Measurements from ENCODE around the gene SLC12A5.
"Not testable (repeated sequence)": the region's sequence is repeated elsewhere in the genome, so short reads cannot be mapped to it uniquely, and the experiment has no call there.

Gene SLC12A5

DNA sequence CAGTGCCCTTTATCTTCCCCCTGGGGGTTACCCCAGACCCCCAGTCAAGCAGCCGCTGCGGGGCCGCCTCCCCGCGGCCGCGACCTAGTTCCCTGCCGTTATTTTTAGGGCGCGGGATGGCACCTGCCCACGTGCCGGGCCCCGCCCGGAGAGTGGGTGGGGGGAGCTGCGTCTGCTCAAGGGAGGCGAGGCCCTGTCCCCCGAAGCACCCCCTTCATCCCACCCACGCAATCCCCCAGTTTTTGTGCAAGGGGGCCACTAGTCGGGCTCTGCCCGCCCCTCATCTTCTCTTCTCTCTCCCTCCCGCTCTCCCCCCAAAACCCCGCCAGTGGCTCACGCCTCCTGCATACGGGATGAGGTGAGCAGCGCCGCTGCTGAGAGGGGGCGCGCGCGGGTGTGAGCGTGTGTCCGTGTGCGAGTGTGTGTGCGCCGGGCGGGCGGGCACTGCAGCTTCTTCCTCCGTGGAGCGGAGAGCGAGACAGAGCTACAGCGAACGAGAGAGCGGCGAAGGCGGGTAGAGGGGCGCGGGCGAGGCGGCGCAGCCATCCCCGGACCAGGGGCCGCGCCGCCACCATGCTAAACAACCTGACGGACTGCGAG, at the start of gene SLC12A5:
Gene SLC12A5 (plus strand): TSS at position 444 of the 600 bp plus-strand sequence. CDS start 130 bp downstream, at position 574.
- DNase-seq, result no peak

DNA sequence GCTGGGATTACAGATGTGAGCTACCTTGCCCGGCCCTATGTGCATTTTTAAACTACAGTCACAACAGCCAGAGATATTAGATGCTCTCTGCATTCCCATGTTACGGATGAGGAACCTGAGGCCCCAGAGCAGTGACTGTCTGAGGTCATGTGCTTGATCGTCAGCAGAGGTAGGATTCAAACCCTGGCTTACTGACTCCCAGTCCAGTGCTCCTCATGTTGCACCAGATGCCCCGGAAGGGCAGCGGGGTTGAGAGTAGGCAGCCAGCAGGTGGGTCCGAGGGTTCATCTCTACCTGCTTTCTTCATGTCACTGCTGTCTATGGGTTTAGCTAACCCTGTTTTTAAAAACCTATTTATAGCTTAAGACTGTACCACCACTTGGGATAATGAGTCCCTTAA, 47.8 kb upstream of the SLC12A5 start:
- no peak for DNase-seq

DNA sequence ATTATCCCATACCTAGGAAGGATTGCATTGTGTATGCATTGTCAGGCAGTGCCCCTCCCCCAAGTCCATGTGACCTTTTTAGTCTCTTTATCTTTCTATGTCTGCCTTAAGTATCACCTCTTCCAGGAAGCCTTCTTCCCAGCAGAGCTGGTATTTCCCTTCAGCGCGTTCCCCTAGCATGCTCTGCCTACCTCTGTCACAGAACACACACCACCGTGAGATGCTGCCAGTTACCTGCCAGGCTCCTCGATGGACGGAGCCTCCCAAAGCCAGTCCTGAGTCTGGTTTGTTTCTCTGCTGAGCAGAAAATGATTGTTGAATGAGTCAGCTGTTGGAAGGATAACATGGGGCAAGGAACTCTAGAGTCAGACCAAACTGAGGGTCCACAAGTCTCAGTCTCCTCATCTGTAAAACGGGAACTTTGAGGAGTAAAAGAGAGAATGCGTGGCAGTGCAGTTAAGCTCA, 45.7 kb upstream of the SLC12A5 start:
- no peak for DNase-seq

DNA sequence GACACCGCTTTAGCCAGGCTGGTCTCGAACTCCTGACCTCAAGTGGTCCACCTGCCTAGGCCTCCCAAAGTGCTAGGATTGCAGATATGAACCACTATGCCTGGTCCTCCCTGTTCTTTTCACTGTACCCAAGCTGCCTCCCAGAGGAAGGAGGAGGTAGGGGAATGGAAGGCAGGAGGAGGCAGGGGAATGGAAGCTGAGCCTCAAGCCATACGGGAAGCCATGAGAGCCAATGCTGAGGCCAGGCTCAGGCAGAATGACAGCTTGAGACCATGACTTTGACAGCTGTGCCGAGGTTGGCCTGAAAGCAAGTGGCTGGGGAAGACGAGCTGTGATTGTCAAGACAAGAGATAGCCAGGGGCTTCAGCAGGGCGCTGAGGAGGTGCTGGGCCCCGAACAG, 43.4 kb upstream of the SLC12A5 start:
- peak; percentile 47 for DNase-seq

DNA sequence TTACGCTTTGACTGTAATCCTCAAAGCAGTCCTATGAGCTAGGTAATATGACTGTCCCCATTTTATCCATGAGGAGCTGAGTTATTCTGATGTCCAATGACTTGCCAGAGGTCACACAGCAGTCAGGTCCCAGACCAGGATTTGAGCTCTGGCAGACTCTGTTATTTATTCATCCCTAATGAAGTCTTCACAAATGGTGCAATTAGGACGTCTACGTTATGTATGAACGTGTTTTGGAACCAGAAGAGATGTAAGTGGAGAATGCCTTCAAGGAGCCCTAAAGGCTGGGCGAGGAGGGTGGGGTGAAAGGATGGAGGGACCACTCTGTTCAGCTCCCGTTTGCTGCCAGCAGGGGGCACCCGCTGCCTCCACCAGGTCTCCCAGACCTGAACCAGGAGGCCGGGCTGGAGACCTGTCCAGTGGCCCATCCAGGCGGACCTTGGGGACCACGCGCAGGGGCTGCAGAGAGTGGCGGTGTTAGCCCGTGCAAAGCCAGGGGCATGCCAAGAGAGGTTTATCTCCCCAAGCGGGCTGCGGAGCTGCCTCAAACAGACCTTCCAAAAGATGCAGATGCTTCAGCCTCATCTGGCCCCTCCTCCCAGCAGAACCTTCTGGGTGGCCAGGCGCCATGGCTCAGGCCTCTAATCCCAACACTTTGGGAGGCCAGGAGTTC, 41.8 kb upstream of the SLC12A5 start:
- peak; percentile 86 for DNase-seq

DNA sequence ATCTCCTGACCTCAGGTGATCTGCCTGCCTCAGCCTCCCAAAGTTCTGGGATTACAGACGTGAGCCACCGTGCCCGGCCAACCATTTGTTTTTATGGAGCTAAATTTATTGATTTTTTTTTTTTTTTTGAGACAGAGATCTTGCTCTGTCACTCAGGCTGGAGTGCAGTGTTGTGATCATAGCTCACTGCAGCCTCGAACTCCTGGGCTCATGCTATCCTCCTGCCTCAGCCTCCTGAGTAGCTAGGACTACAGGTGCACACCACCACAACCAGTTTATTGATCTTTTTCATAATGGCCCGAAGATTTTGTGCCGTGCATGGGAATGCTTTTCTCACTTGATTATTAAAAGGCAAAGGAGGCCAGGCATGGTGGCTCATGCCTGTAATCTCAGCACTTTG, 40.2 kb upstream of the SLC12A5 start:
- DNase-seq, result not testable (repeated sequence)

DNA sequence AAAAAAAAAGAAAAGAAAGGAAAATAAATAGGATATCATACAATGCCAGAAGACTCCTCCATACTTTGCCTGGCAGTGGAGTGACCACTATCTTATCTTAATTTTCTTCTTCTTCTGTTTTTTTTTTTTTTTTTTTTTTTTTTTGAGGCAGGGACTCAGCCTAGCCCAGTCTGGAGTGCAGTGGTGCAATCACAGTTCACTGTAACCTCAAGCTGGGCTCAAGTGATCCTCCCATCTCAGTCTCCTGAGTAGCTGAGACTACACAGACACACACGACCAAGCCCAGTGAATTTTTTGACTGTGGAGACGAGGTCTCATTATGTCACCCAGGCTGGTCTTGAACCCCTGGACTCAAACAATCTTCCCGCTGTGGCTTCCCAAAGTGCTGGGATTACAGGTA, 37.4 kb upstream of the SLC12A5 start:
- DNase-seq, result no peak

DNA sequence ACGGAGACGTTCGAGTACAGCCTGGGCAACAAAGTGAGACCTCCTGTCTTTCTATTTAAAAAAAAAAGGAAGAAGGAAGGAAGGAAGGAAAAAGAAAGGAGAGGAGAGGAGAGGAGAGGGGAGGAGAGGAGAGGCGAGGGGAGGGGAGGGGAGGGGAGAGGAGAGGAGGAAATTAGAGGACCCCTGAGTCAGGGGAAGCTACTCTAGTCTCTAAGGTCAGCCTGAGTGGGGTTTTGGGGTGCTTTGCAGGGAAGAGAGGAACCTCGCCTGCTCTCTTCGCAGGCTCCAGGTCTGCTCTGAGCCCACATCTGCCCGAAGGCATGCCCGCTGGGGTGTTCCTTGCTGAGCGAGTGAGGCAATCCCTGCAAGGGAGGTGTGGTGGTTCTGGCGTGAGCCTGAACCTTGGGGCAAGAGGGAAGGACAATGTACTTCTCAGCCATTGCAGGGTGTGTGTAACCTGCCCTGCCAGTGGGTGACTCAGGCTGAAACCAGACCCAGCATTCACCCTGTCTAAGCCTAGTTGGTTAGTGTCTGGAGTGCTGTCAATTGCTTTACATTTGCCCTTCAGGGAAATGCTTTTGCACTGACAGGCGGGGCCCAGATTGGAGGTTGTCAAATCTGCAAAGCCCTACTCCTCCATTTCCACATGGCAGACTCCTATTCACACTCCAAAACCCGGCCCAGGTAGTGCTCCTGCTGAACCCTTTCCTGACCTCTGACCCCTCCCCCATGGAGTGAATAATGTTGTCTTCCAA, 35.6 kb upstream of the SLC12A5 start:
- DNase-seq, result peak; percentile 88

DNA sequence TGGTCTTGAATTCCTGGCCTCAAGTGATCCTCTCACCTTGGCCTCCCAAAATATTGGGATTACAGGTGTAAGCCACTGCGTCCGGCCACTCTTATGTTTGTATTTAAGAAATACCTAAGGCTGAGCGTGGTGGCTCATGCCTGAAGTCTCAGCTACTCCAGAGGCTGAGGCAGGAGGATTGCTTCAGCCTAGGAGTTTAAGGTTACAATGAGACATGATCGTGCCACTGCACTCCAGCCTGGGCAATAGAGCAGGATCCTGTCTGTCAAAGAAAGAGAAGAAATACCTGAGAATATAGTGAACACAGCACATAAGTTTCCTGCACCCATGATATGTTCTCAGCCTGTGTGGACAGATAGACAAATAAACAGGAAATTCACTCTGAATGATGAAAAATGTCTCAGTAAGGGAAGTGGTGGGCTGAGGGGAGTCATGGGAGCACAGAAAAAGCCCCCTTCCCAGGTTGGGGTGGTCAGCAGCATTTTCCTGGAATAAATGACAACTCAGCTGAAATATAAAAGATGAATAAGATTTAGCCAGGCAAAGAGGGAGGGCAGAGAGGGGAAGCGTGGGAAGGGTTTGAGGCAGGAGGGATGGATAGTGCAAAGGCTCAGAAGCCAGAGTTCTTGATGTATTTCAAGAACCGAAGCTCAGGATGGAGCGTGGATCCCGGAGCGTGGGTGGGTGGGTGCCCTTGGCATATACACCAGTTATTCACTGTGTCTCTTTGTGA, 34.1 kb upstream of the SLC12A5 start:
- DNase-seq, result no peak

DNA sequence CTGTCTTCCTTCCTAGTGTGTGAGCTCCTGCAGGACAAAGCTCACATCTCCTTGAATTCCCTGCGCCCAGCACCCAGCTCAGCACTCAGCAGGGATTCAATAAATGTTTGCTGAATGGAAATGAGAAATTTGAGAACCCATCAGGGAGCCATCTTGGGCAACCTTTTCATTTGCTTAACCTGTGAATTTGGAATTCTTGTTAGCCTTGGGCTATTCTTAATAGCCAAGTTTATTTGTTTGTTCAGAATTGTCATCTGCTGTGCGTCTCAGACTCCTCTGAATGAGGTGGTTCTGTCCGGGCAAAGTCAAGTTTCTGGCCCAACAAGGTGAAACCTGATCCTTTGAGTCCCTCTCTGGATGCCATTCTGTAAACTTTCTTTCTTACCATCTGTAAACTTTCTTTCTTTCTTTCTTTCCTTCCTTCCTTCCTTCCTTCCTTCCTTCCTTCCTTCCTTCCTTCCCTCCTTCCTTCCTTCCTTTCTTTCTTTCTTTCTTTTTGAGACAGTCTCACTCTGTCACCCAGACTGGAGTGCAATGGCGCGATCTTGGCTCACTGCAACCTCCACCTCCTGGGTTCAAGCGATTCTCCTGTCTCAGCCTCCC, 33.4 kb upstream of the SLC12A5 start:
- DNase-seq, result not testable (repeated sequence)

DNA sequence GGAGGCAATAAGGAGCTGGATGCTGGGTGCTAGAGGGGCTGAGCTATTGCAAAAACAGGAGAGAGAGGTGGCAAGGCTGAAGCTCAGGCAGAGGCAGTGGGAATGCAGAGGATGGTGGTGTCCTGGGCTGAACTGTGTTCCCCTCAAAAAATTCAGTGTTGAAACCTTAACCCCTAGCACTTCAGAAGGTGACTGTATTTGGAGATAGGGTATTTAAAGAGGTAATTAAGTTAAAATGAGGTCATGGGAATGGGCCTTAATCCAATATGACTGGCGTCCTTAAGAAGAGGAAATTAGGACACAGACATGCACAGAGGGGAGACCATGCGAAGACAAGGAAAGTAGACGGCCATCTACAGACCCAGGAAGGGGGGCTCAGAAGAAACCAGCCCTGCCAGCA, 31.8 kb upstream of the SLC12A5 start:
- DNase-seq, result no peak

DNA sequence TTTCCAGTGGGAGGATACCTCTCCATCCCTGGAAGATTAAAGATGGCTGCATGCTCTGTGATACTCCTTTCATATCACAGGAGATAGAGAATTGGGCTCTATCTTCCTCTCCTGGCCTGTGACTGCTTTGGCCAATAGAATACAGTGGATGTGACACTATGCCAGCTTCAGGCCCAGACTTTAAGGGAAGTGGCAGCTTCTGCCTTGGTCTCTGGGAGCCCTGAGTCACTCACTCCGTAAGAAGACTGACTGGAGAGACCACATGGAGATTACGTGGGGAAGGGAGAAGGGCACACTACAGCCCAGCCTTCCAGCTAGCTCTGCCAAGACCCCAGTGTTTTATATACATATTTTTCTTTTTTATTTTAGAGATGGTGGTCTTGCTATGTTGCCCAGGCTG, 30.7 kb upstream of the SLC12A5 start:
- DNase-seq, result no peak

DNA sequence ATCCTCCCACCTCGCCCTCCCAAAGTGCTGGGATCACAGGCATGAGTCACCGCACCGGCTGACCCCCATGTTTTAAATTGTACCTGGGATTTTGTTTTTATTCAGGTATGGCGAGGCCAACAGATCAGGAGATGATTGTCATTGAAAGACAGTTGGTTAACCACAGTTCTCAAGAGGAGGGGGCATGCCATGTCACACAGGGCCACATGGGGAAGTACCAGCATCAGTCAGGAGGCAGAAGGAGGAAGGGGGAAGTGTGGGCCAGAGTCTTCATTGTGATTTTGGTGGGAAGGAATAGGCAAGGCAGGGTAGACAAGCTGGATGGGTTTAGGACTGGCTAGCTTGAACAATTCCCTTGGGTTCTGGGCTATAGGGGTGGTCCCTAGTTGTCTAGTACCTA, 30.3 kb upstream of the SLC12A5 start:
- no peak for DNase-seq

DNA sequence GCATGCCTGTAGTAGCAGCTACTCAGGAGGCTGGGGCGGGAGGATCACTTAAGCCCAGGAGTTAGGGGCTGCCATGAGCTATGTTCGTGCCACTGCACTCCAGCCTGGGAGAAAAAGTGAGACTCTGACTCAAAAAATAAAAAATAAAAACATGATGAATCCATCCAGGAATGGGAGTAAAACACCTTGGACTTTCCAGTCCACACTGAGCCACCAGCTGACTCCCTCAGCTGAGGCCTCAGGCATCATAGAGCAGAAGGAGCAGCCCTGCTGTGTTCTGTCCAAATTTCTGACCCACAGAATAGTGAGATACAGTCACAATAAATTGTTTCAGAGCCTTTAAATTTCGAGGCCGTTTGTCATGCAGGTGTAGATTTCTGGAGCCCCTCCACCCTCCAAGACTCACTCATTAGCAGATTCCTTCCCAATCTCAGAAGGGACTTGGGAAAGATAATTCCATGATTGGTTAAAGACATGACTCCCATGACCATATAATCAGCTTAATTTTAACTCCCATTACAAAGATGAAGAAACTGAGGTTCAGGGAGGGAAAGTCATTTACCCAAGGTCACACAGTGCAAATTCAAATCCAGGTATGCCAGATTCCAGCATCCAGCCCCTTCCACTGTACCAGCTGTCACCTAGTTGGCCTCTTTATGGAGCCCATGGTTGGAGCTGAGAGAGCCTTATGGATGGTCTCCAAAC, 29.3 kb upstream of the SLC12A5 start:
- no peak for DNase-seq

DNA sequence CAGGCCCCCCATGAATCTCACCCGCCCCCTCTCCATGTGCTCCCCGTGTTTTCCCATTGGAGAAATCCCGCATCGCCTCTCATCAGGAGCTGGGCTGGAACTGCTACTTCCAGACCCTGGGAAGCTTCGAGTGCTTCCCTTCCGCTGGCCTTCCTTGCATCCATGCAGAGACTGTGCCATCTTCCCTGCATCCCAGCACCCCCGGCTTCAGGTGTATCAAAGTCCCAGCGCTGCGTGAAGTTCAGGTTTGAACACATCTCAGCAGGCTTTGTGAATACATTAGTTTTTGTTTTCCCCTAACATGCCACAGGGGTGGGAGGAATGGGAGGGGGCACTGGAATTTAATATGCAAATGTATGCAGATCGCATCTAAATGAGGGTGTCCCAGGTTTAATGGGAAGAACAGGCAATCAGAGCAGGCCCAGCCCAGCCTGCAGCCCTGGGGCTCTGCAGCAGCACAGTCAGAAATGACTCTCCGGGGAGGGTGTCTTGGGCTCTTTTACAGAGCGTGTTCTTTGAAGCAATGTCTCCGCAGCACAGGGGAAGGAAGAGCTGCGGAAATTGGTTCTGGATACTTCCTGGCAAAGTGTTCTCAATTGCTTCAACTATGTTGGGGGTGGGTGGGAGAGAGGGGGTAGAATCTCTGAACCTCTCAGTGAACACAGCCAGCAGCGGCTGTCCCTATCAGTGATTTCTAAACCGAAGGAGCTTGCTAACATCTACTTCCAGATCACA, 28.6 kb upstream of the SLC12A5 start:
- DNase-seq, result no peak

DNA sequence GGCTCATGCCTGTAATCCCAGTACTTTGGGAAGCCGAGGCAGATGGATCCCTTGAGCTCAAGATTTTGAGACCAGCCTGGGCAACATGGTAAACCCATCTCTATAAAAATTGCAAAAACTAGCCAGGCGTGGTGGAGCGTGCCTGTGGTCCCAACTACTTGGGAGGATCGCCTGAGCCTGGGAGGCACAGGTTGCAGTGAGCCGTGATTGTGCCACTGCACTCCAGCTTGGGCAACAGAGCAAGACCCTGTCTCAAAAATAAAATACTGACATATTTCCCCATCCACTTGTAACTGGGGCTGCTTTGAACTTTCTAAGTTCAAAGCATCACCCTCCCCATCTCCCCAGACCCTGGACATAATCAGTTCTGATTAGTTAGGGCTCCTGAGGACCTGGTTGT, 27.5 kb upstream of the SLC12A5 start:
- DNase-seq, result no peak

DNA sequence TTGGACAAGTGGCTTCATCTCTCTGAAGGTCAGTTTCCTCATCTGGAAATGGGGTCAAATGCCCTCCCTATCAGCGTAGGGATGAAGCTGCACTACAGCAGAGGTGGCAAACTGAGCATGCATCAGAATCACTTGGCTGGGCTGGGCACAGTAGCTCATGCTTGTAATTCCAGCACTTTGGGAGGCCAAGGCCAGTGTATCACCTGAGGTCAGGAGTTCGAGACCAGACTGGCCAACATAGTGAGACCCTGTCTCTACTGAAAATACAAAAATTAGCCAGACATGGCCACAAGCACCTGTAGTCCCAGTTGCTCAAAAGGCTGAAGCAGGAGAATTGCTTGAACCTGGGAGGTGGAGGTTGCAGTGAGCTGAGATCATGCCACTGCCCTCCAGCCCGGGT, 27.0 kb upstream of the SLC12A5 start:
- no peak for DNase-seq

DNA sequence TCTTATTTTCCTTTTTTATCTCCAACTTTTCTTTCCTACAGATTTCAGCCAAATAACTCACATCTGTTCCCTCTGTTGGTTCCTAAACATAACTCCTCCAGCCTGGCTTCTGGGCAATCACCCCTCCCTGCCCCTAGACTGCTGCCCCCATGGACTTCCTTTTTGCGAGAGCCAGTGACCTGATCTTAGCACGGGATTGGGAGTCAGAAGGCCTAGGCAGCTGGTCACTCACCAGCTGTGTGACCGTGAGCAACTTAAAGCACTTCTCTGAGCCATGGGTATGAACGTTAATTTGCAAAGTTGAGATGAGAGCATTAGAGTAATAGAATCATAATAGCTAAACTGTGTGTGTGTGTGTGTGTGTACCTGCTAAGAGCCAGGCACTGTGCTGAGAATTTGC, 24.8 kb upstream of the SLC12A5 start:
- no peak for DNase-seq

DNA sequence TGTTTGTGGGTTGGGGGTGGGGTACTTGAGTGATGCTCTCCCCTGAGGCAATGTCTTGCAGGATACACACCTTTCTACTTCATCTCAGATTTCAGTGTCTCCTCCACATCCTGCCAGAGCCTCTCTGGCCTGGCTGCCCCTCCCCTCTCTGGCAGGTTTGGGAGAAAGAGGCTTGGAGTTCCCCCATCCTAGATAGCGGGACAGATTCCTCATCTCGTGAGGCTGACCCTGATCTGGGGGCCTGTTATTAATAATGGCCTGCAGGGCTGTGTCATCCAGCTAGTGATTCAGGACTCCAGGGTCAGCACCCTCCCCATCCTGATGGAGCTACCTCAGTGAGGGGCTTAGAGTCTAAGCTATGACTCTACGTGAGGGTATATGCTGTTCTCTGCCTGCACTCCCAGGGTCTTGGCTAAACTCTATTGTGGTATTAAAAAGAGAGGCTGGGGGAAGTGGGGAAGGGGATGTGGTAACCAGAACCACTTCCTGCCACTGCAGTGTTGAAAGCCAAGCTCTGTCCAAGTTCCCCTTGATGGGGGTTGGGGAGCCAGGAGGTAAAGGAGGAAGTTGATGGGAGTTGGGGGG, 24.0 kb upstream of the SLC12A5 start:
- no peak for DNase-seq

DNA sequence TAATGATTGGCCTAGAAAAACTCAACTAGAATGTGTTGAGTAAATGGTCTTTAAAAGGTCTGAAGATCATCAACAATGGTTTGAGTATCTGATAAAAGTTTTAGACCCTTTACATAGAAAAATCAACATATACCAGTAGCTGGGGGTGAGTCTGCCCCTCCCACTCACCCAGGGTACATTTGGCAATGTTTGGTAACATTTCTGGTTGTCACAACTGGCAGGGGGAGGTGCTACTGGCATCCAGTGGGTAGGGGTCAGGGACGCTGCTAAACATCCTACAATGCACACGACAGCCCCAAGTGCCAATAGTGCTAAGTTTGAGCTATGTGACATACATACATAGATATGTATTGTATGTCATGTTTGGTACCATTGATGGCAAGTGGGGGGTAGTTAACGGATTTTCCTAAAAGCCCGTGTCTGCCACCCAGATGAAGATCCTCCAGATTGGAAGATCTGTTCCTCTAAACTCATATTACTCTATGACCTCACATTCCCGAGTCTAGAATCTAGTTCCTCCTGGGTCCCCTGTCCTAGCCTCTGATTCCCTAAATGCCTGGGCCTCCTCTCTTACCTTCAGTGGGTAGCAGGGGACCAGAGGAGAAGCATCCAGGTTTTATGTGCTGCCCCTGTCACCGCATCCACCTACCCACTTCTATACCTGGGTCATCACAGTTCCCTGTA, 22.9 kb upstream of the SLC12A5 start:
- no peak for DNase-seq

DNA sequence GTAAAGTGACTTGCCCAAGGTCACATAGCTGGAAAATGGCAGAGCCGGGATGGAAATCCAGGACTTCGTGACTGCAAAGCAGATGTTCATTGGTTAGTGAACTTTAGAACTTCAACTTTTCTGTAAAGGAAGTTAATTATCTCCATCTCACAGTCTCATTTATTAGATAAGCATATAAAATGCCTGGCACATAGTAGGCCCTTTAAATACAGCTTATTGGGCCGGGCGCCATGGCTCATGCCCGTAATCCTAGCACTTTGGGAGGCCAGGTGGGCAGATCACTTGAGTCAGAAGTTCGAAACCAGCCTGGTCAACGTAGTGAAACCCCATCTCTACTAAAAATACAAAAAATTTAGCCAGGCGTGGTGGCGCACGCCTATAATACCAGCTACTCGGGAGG, 22.1 kb upstream of the SLC12A5 start:
- no peak for DNase-seq

Data from DMS53 (cell line).